ENCODE data around the gene SEMA5A.

The SEMA5A gene

GRCh38 chr5:9545992-9546851 is at the start of gene SEMA5A:
TSS of gene SEMA5A (minus strand) at chr5:9546075. CDS start at chr5:9379946, 166,129 bp downstream.
- no peak for DNase-seq (ENCODE audit: low read depth, low spot score)

GRCh38 chr5:9594913-9595312 is 49.0 kb upstream of the SEMA5A start:
- no peak for DNase-seq (ENCODE audit: low read depth, low spot score)

- no peak for DNase-seq (ENCODE audit: low read depth, low spot score)
Measured at GRCh38 chr5:9589049-9589835, 43.4 kb upstream of the SEMA5A start.

- DNase-seq (ENCODE audit: low read depth, low spot score), result no peak
Measured at GRCh38 chr5:9588254-9588653, 42.4 kb upstream of the SEMA5A start.

- DNase-seq (ENCODE audit: low read depth, low spot score), result no peak
Measured at GRCh38 chr5:9587135-9587534, 41.3 kb upstream of the SEMA5A start.

- DNase-seq (ENCODE audit: low read depth, low spot score), result no peak
Measured at GRCh38 chr5:9582406-9582805, 36.5 kb upstream of the SEMA5A start.

GRCh38 chr5:9573796-9574195 is 27.9 kb upstream of the SEMA5A start:
- DNase-seq (ENCODE audit: low read depth, low spot score), result no peak

GRCh38 chr5:9572246-9572645 is 26.4 kb upstream of the SEMA5A start:
- DNase-seq (ENCODE audit: low read depth, low spot score), result no peak

GRCh38 chr5:9570876-9571275 is 25.0 kb upstream of the SEMA5A start:
- DNase-seq (ENCODE audit: low read depth, low spot score), result no peak

GRCh38 chr5:9567039-9567438 is 21.2 kb upstream of the SEMA5A start:
- no peak for DNase-seq (ENCODE audit: low read depth, low spot score)

- DNase-seq (ENCODE audit: low read depth, low spot score), result no peak
Measured at GRCh38 chr5:9564752-9565151, 18.9 kb upstream of the SEMA5A start.

- no peak for DNase-seq (ENCODE audit: low read depth, low spot score)
Measured at GRCh38 chr5:9562141-9562540, 16.3 kb upstream of the SEMA5A start.

- DNase-seq (ENCODE audit: low read depth, low spot score), result no peak
Measured at GRCh38 chr5:9559965-9560364, 14.1 kb upstream of the SEMA5A start.

GRCh38 chr5:9558319-9558965 is 12.6 kb upstream of the SEMA5A start:
- DNase-seq (ENCODE audit: low read depth, low spot score), result no peak

GRCh38 chr5:9557696-9558095 is 11.8 kb upstream of the SEMA5A start:
- no peak for DNase-seq (ENCODE audit: low read depth, low spot score)

GRCh38 chr5:9555961-9556360 is 10.1 kb upstream of the SEMA5A start:
- DNase-seq (ENCODE audit: low read depth, low spot score), result no peak

- no peak for DNase-seq (ENCODE audit: low read depth, low spot score)
Measured at GRCh38 chr5:9554122-9554521, 8.2 kb upstream of the SEMA5A start.

GRCh38 chr5:9553561-9553960 is 7.7 kb upstream of the SEMA5A start:
- DNase-seq (ENCODE audit: low read depth, low spot score), result no peak

- DNase-seq (ENCODE audit: low read depth, low spot score), result no peak
Measured at GRCh38 chr5:9551567-9552537, 6.0 kb upstream of the SEMA5A start.

- no peak for DNase-seq (ENCODE audit: low read depth, low spot score)
Measured at GRCh38 chr5:9549941-9550340, 4.1 kb upstream of the SEMA5A start.

Data from activated CD4-positive, CD25-positive, alpha-beta regulatory T cell treated with anti-CD3 and anti-CD28 coated beads, Interleukin-2, amount 50 U/mL, for 16 hours (primary cell).